Right kidney (tissue), 1 donor: ENCODE data around the gene CDYL2.

ENCODE experiments used
- DNase-seq: peaks from one replicate; pipeline ENCODE4 v3.0.0-alpha.2; 2016

Gene CDYL2

DNA sequence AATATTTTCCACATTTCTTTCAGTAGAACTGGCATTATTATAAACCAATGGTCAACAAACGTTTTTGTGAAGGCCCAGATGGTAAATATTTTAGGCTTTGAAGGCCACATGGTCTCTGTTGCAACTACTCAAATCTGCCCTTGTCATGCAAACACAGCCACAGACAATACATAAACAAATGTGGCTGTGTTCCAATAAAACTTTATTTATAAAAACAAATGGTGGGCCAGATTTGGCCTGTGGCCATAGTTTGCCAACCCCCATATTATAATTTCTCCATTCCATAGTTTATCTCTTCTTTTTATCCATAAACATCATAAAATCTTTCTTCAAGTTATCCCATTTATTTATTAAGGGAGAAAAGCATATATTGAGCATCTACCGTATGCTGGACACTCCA, 98.8 kb downstream of the CDYL2 start:
- no peak for DNase-seq

DNA sequence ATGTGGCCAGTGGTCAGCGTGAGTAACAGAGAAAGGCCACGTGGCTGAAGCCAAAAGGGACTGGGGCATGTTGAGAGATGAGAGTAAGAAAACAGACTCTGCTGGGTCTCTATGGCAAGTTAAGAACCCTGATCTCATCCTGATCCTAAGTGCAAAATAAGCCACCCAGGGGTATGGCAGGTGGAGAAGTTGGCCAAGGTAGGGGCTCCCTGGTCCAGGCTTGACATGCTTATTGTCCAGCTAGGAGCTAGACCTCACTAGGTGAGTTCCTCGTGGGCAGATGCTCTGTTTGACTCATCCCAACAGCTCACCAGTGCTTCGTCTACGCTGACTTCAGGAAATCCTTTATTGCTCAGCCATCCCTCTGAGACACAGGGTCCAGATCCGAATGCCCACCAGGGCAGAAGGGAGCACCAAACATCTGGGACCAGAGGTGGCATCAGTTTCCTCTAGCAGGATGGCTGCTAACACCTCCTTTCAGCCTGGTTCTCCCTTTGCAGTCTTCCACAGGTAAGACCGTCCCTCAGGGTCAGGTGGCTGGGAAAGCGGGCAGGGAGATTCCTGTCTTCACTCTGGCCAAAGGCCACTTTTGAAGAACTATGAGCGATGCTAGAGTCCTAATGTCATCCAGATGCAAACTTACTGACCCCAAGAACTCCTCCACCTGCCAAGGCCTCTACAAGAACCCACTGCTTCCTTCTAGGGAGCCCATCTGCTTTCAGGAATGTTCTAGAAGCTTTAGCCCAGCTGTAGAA, 99.5 kb downstream of the CDYL2 start:
- DNase-seq = no peak

DNA sequence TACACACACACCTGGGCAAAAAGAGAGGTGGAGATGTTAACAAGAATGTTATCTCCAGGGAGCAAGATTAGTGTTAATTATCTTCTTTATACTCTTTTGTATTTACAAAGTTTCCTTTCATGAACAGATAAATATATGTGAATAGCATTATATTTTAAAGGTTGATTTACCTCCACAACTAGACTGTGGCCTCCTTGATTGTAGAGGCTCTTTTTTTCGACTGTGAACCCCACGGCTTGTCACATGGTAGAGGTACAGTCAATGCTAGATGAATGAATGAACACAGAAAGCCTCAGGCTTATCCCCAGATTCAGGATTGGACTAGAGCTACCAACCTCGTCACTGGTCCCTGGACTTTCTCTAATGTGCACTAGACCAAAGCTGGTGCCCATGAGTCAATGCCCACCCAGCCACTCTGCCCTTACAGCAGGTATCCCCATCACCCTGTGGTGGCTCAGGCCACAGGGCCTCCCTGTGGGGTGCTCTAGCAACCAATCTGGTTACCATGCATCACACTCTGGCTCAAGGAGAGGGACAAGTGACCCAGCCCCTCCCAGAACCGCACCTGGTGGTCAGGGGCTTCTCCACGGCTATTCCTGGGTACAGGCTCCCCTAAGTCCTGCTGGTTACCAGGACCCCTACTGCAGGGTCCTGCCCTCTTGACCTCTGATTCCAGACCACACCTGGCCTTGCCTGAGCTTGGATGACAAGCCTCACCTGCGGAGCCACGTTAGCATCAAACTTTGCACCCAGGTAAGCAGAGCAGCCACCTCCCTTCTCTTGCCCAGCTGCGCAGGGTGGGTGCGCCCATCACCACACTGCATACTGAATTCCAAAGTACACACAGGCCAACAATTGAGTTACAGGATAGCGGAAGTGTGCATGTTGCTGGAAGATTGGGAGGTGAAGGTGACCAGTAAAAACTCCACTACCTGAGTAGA, 101.0 kb downstream of the CDYL2 start:
- no peak for DNase-seq

DNA sequence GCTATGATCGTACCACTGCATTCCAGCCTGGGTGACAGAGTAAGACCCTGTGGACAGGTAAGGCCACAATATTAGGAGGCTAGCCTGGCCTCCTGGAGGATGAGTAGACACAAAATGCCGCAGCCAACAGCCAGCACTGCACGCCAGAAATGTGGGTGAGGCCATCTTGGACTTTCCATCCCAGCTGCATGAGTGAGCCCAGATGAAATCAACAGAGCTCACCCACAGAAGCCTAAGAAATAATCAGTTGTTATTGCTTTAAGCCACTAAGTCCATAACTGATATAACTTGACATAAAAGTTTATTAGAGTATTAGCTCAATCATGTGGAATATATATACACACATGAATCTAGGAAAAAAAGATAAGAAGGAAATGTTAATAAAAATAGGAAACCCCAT, 101.7 kb downstream of the CDYL2 start:
- DNase-seq = no peak

DNA sequence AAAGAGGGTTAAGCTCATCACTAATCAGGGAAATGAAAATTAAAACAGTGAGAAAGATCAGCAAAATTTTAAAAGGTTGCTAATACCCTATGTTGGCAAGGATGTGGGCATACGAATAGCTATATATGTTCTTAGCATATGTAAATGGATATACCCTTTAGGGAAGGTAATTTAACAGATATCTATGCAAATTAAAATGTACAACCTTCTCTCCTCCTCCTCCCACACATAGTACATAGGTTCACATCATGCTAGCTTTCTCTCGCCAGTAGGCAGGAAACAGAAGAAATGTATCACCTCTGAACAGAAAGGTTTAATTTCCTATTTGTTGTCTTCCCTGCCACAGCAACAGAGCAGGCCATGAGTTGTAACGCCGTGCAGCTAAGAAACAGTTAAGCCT, 103.8 kb downstream of the CDYL2 start:
- no peak for DNase-seq

DNA sequence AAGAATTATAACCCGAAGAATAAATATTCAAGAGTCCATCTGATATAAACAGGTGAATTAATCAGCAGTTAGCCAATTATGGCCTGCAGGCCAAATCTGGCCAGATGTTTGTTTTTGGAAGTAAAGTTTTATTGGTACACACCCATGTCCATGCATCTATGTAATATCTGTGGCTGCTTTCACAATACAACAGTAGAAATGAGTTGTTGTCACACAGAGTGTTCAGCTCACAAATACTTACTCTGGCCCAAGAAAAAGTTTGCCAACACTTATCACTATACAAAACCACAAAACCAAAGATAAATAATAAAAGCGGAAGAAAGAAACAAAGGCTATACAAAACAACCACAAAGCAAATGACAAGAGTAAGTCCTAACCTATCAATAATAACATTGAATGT, 109.4 kb downstream of the CDYL2 start:
- DNase-seq = no peak

DNA sequence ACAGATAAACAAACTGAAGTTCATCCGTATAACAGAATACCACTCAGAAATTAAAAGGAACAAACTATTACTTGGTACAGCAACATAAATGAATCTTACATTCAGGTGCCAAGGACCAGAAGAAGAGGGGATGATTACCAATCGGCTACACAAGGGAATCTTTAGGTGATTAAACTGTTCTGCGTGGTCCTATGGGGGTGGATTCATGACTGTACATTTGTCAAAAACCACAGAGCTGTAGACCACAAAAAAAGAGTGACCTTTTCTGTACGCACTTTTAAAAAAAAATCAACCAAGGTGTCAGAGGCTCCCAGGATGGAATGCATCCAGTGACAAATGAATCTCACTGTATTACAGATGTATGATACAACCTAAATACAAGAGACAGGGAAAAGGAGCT, 110.8 kb downstream of the CDYL2 start:
- DNase-seq = no peak

DNA sequence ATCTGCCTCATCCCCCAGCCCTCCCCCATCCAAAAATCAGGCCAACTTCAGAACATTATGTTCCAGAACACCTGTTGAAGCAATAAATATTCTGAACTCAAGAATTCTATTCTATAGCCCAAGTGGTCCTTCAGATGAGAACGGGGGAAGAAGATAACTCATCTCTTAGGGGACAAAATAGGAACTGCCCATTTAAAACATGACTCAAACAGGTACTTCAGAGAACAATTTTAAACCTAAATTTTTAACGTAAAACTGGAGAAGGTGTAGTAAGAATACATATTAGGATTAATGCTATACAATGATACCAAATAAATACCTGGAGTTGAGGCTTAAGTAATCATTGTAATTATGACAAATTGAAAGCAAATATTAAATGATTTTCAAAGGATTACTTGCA, 112.1 kb downstream of the CDYL2 start:
- DNase-seq = no peak

DNA sequence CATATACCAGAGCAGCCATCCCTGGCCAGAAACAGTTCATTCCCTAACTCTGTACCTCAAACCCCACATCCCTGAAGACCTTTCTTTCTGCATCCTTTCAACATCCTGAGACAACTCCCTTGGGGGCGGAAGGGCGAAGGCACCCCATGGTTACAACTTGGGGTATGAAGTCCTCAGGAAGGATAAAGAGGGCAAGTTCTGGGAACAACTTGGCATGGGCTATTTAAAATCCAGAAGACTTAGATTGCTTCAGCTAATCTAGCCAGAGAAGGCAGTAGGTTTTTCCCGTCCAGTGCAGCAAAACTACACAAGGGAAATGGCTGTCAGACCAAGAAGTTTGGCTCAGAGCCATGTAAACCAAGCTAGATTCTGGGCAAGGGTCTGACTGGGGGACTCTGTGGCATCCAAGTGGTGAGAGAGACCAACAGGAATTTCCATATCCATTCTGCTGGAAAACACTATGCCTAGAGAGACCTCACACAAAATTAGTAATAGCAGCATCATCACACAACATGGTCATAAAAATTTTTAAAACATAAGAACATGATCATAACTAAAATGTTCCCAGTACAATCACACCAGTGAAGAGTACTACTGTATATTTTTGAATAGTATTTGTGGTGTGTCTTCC, 113.2 kb downstream of the CDYL2 start:
- no peak for DNase-seq

DNA sequence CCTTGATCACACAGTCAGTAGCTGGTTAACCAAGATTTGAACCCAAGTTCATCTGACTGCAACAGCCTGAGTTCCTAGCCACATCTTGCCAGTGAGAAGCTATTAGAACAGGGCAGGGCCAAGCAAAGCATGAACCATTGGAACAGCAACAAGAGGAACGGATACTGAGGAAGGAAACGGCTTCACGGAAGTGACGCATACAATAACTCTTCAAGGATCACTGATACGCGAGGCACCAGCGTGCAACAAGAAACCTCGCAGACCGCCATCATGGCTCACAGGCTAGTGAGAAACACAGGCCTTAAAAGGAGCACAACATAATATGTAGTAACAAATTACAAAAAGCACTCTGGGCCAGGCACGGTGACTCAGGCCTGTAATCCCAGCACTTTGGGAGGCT, 114.9 kb downstream of the CDYL2 start:
- DNase-seq = no peak

DNA sequence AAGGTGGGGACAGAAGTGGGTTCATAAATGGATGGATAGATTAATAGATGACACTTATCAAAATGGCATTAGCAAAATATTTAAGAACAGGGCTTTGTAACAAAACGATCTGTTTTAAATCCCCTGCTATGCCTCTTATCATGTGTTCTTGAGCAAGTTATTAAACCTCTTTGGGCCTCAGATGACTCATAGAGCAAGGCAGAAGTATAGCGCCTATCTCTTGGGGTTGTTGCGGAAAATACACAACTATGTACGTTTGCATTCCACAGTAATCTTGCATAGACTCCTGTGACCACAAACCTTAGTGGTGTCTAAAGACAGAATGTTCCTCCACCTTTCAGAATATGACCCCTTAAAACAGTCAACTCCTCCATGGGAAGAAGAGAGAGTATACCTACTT, 116.8 kb downstream of the CDYL2 start:
- no peak for DNase-seq

DNA sequence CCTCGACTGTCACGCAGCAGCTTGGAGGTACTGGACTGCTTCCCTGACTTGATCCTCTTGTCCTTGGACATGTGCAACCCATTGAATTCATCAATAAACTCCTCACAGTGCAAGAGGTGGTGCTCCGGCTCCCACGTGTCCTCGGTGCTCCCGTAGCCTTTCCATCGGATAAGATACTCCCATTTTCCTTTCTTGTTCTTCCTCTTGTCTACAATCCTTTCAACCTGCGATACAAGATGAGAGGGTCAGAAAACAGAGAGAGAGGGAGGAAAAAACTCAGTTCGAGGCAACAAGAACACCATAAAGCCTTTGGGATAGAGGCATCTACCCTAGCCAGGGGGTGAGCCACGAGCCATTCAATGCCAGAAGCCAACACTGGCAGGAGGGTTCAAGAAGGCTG, 119.5 kb downstream of the CDYL2 start:
- no peak for DNase-seq

DNA sequence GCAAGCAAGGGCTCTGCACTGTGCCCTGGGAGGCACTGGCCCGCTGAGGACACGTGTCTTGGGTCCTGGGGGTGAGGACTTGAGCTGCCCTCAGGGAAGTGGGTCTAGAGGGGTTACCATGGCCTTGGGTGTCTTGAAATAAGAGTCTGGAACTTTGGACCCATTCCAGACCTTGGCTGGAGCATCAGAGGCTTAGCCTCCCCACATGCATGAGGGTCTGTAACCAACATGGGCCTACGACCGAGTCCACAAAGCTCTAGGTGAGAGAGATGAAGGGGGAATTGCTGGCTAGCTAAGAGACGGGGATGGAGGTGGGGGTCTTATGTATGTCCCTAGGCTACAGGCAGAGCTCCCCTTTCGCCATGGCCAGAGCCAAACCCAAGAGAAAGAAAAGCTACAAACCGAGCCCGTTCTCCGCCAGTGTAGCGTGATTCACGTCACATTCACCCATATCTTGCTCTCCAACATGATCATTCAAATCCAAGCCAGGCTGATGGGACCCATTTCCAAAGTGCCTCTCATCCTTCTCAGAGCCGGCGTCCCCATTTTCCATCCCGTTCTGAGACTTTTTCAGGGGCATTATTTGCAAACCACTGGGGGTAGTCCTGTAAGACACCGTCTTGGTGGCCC, 120.1 kb downstream of the CDYL2 start:
- DNase-seq = no peak

DNA sequence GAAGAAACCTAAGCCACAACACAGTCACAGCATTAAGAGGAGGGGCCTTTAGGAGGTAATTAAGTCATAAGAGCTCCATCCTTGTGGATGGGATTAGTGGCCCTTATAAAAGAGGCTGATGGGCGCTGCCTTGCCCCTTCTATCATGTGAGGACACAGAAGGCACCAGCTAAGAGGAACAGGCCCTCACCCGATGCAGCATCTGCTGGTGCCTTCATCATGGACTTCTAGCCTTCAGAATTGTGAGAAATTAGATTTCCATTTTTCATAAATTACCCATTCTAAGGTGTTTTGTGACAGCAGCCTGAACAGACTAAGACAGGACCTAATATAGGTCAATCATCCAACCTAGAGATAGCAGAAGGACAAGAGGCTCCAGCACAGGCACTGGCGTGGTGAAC, 120.8 kb downstream of the CDYL2 start:
- DNase-seq = no peak

DNA sequence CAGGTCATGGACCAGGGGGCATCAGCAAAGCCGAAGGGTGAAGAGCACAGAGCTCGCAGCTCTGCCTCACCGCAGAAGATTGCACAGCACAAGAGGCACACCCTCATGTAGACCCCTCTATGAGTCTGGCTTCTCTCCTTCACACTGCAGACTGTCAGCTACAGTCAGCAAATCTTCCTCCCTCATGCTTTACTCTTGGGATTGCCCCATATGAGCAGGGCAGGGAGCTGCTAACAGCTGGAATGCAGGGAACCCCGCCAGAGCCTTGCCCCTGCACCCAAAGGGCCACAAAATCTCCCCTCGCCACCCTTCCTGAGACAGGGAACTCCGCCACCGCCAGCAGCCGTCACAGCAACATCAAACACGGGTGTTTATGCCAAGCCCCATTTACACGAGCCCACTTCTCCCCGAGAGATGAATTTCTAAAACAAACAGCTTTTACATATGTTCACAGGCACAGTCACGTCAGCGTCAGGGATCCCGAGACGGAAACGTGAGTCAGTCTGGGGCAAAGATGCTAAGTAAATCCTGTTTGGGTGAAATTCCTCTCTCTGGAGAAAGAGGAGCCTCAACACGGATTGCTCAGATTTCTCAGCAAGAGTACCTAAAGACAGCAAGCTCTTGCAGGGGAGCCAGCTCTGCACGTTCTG, 121.9 kb downstream of the CDYL2 start:
- no peak for DNase-seq

DNA sequence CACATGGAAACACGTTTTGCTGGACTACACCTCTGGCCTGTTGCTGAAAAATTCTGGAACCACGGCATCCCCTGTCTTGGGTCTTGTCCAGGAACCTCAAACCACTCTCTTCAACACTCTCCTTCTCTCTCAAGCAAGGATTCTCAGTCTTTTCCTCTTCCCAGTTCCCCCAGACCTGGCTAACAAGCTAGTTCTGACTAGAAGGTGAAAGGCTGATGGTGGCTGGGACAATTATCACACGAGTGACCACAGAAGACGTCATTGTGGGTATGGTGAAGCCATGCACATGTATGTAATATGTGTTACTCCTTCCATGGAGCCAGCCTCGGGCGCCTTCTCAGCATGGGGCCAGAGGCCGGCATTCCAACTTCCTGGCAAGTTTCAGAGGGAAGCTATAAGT, 123.0 kb downstream of the CDYL2 start:
- DNase-seq = no peak

DNA sequence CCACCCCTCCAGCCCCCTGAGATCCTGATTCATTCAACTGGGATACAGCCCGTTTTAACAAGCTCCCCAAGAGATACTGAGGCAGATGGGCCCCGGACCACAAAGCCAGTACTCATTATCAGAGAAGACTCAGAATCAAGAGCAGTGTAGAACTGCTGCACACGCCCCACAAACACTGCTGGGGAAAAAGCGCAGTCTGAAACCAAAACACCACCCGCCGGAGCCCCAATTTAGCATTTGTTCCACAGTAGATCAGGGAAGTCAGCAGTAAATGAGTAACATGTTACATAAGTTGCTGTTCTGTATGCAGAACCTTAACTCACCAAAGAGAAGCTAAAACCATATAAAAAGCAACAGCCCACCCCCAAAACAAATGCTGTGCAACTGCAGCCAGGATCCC, 123.6 kb downstream of the CDYL2 start:
- no peak for DNase-seq

DNA sequence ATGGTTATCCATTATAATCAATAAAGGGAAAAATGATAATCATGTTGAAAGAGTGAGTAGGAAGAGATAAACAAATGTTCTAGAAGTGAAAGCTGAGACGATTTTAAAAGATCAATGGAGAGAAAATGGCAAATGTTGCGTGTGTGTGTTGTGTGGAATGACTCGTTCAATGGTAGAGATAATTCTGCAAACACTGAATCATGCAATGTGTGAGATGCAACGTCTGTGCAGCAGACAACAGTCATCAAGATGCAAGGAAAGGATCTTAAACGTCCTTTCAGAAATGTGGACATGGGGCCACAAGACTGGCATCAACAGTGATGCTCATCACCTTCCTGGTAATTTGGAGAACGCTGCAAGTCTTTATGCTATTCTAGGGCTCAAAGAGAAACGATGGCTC, 124.4 kb downstream of the CDYL2 start:
- no peak for DNase-seq

DNA sequence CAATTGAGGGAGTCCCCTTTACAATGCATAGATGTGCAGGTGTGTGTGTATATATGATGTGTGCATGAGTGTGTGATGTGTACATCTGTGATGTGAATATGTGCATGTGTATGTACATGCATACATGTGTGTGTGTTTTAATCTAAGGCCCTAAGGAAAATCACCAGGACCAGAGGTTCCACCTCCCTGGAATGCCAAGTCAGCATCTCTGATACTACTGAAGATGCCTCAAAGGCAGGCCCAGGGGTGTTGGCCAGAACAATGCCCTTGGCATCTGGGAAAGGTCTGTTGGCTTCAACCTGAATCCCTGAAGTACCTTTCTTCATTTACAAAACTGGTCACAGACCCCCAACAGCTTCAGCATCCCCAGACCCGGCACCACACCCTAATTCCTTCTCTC, 129.5 kb downstream of the CDYL2 start:
- DNase-seq = no peak

DNA sequence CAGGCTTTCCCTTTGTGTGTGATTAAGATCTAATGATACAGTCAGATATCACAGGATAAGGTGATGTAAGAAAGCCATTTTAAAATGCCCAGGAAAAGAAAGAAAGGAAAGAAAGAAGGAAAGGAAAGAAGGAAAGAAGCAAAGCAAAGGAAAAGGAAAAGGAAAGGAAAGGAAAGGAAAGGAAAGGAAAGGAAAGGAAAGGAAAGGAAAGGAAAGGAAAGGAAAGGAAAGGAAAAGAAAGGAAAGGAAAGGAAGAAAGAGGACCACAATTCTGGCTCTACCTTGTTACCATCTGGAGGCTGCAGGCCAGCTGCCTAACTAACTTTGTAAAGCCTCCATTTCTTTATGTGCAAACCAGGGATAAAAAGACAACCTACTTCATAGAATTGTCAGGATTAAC, 132.0 kb downstream of the CDYL2 start:
- no peak for DNase-seq

DNA sequence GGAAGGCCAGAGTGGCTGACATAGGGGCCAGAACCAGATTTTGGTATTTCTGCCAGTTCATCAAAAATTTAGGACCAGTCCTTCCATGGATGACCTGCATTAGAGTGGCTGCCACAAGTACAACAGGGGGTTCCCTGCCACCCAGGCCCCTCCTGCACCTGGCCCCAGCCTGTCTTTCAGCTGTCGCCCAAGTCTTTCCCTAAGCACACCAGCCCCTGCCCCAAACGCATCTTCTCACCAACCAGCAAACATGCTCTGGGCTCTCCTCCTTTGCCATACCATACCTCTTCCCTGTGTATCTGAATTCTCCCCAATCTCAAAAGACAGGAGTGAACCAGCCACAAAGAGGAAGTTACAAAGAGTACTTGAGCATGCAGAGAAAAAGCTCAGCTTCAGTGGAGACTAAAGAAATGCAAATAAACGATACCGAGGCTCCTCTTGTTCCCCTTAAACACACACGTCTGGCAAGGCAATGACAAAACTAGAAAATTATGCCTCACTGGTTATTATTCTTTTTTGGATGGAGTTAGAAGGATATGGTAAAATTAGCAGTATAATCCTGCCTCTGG, 133.0 kb downstream of the CDYL2 start:
- DNase-seq = no peak
